Heart right ventricle (tissue), 16 donors: ENCODE measurements around the gene SLC9A5. TPM values are rescaled to one million over a fixed set of nuclear protein-coding genes. Genes with fewer than 3 reads are reported as not detected.

Experiments
- ATAC-seq, 8 donors: fragments of 200-7000 bp; cut with Tn5 transposase; one replicate each; pipeline ENCODE4 v1.9.1; 2020; ENCODE audit warnings: mild to moderate bottlenecking in 8 of 8, moderate library complexity in 8 of 8, moderate number of reproducible peaks in 1 of 8
- DNase-seq, 2 donors: peaks; one replicate each; pipeline ENCODE4 v3.0.0-alpha.2; 2020
- H3K27ac ChIP-seq, 10 donors: fragments of 200-600 bp; sonication (generic) in 2 of 10; one replicate each; pipeline versions ENCODE4 v1.5.0 to v1.8.0; 2020 to 2022; ENCODE audit warnings: mild to moderate bottlenecking in 3 of 10
- H3K27me3 ChIP-seq, 7 donors: fragments of 200-600 bp; one replicate each; pipeline ENCODE4 v1.8.0; 2021 to 2022; ENCODE audit warnings: mild to moderate bottlenecking in 2 of 7
- H3K36me3 ChIP-seq, 9 donors: fragments of 200-600 bp; sonication (generic) in 1 of 9; one replicate each; pipeline versions ENCODE4 v1.5.0 to v1.8.0; 2020 to 2022; ENCODE audit warnings: mild to moderate bottlenecking in 2 of 9
- H3K4me1 ChIP-seq, 9 donors: fragments of 200-600 bp; sonication (generic) in 1 of 9; one replicate each; pipeline versions ENCODE4 v1.5.0 to v1.8.0; 2020 to 2022; ENCODE audit warnings: mild to moderate bottlenecking in 4 of 9
- H3K4me3 ChIP-seq, 10 donors: fragments of 200-600 bp; sonication (generic) in 2 of 10; one replicate each; pipeline versions ENCODE4 v1.5.0 to v1.8.0; 2020 to 2022; ENCODE audit warnings: mild to moderate bottlenecking in 7 of 10, moderate library complexity in 2 of 10
- H3K9me3 ChIP-seq, 11 donors: fragments of 200-600 bp in 10 of 11; sonication (generic) in 2 of 11; one replicate each; pipeline versions ENCODE4 v1.5.0 to v1.8.0; 2013 to 2022; ENCODE audit warnings: mild to moderate bottlenecking in 2 of 11, control low read depth in 1 of 11, moderate library complexity in 1 of 11
- WGBS, 2 donors: extraction: QIAGEN DNeasy Blood & Tissue Kit; methylation state at CpG; one replicate each; pipeline ENCODE4 v1.1.7; 2013; ENCODE audit warnings: inconsistent platforms in 1 of 2; 5-methylcytosine and 5-hydroxymethylcytosine counted together
- intact Hi-C, 10 donors: fragments of 100-400 bp; cut with DNase I; formaldehyde crosslinking; loops; one replicate each; pipeline versions ENCODE4 v1.11.1 to v1.14.2; 2022
- polyA plus RNA-seq, 2 donors: library from polyadenylated mRNA; stranded (reverse); fragments of 200-250 nt; gene quantifications; one replicate each; pipeline ENCODE4 v1.2.3, GENCODE V29; 2013
- total RNA-seq, 10 donors: library from RNA; stranded (reverse); fragmentation: NEBNext Ultra II Directional in 3 of 10; extraction: Animal tissue kit (Norgen Biotek cat#: 25700) in 3 of 10; gene quantifications; one replicate each; pipeline versions ENCODE4 v1.2.1 to v1.2.4, GENCODE V29; 2021 to 2023
- TF ChIP-seq, protein P1 (sequence below), 9 donors: fragments of 200-600 bp; sonication (generic) in 2 of 9; IDR thresholded peaks; one replicate each; pipeline versions ENCODE4 v1.5.0 to v1.8.0; 2021 to 2022; ENCODE audit warnings: antibody characterized with exemption in 9 of 9, mild to moderate bottlenecking in 5 of 9, moderate library complexity in 1 of 9
- donor health status: Arrhythmogenic right ventricular cardiomyopathy.
- donor health status: ischemic (EF 13 %, LVEDD 7.1; RV severe dilation, severe dysfunction).
- donor health status: healthy with polysubstance abuse.
- donor health status: DM: no; HTN: yes; CAD: no.
- donor health status: DM: no; HTN: no; CAD: no.
- donor health status: ischemic (EF 25% LVEDD 6.9; RV normal size, moderate dysfunction).
- donor health status: ischemic (EF 25% LVEDD 5.7; RV mildly dilated, moderate dysfunction).
- donor health status: healthy.
- donor health status: DM: yes; HTN: yes; CAD: no.
- donor health status: Ischemic cardiomyopathy.
- donor health status: ischemic (EF 35%, LVEDD 5.7; RV mildly dilated, moderate dysfunction).
- donor health status: nonischemic (EF 11% LVEDD 7.7; RV severe dilation, severe dysfunction).
- donor health status: DM: yes; HTN: yes; CAD: no.
- donor health status: PGD.
- donor health status: ischemic (EF 29% LVEDD 5.4; RV normal size, mild dysfunction).
- donor health status: nonischemic (EF 23%, LVEDD 6.1; RV moderate dilation, normal function).

Gene SLC9A5
- total and polyA plus RNA-seq, 12 donors, result 0.26 to 2.4 (median 1.0) TPM

DNA sequence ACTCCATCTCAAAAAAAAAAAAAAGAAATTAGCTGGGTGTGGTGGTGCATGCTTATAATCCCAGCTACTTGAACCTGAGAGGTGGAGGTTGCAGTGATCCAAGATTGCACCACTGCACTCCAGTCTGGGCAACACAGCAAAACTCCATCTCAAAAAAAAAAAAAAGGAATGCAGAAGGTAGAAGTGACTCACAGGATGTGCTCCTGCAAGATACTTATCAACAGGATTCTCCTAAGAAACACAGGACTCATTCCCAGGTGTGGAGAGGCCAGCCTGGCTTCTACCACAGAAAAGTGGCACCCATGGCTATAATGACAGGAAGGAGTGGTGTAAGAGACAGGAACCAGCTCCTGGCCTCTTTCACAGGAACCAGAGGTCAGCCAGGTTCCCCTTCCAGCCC lies 36.0 kb upstream of the SLC9A5 start:
- H3K27ac ChIP-seq, result no peak overlapping the region
- peaks cover 0 to 14% (median 0%) of the 10 kb centered on the region in 9 donors for H3K36me3 ChIP-seq
- H3K4me1 ChIP-seq, result peaks cover 7 to 36% (median 31%) of the 10 kb centered on the region in 9 donors
- DNase-seq, result no peak
- TF ChIP-seq, protein P1, sequence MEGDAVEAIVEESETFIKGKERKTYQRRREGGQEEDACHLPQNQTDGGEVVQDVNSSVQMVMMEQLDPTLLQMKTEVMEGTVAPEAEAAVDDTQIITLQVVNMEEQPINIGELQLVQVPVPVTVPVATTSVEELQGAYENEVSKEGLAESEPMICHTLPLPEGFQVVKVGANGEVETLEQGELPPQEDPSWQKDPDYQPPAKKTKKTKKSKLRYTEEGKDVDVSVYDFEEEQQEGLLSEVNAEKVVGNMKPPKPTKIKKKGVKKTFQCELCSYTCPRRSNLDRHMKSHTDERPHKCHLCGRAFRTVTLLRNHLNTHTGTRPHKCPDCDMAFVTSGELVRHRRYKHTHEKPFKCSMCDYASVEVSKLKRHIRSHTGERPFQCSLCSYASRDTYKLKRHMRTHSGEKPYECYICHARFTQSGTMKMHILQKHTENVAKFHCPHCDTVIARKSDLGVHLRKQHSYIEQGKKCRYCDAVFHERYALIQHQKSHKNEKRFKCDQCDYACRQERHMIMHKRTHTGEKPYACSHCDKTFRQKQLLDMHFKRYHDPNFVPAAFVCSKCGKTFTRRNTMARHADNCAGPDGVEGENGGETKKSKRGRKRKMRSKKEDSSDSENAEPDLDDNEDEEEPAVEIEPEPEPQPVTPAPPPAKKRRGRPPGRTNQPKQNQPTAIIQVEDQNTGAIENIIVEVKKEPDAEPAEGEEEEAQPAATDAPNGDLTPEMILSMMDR (IDR thresholded peaks at IDR 0.05), result no peak
- ATAC-seq, result no peak
- no peak overlapping the region for H3K4me3 ChIP-seq
- intact Hi-C loops, result no loop called here
- H3K9me3 ChIP-seq, result no peaks in the 10 kb centered on the region
- H3K27me3 ChIP-seq, result no peaks in the 10 kb centered on the region

DNA sequence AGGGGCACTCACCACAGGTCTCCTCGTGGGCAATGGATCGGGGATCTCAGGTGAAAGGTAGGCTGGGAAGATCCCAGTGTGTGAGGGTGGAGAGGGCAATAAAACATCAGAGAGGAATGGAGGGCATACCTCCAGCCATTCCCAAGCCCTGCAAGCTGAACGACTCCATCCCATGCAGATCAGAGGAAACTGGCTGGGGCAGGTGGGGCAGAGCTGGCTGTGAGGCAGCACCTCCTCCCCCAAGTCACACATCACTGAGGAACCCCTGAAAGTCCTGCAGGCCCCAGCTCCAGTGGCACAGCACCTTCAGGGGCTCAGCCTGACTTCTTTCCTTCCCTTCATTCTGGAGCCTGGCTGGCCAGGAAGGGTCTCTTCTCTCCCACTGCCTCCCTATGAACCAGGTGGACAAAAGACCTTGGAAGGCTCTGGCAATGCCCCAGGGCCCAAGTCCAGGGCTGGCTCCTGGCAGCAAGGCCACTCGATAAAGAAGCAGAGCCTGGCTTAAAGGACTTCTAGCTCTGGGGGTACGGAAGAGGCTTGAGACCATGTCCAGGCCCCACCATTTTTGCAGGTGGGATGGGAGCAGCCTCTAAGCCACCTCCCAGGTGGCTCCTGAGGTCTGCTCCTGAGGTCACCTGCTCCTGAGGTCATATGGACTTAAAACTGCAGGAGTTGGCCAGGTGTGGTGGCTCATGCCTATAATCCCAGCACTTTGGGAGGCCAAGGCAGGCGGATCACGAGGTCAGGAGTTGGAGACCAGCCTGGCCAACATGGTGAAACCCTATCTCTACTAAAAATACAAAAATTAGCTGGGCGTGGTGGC lies 35.4 kb upstream of the SLC9A5 start:
- intact Hi-C loops, result no loop called here
- no peaks in the 10 kb centered on the region for H3K9me3 ChIP-seq
- DNase-seq (no peak), ATAC-seq (no peak)
- TF ChIP-seq, protein P1 (IDR thresholded peaks at IDR 0.05), result no peak
- peaks cover 0 to 9% (median 0%) of the 10 kb centered on the region in 9 donors for H3K36me3 ChIP-seq
- 67 to 75% methylated on average over 8 of the region's 8 CpGs for WGBS, 2 donors
- peaks cover 7 to 43% (median 37%) of the 10 kb centered on the region in 9 donors for H3K4me1 ChIP-seq
- H3K4me3 ChIP-seq, result no peak overlapping the region
- no peak overlapping the region for H3K27ac ChIP-seq
- no peaks in the 10 kb centered on the region for H3K27me3 ChIP-seq

DNA sequence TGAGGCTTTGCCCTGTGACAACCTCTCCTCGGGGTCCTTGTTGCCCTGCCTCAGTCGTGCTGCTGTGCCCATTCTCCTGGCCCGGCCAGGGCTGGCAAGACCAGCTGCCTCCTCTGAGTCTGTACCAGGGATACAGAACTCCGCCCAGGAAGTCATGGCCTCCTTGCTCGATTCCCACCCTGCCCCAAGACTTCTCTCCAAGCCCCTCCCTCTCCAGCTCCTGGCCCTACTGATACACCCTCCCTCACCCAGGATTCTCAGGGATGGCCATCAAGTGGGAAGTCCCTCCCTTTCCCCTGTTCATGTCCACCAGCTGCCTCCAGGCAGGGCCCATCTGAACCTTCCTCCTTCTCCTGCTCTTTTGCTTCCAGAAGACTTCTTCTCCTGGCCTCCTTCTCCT lies 33.1 kb upstream of the SLC9A5 start:
- H3K4me1 ChIP-seq, result peaks cover 7 to 48% (median 39%) of the 10 kb centered on the region in 9 donors
- H3K27me3 ChIP-seq, result no peaks in the 10 kb centered on the region
- DNase-seq, result no peak
- WGBS, 2 donors, result 75 to 86% methylated on average over 5 of the region's 5 CpGs
- TF ChIP-seq, protein P1 (IDR thresholded peaks at IDR 0.05), result no peak
- intact Hi-C loops, result no loop called here
- peaks cover 0 to 16% (median 0%) of the 10 kb centered on the region in 9 donors for H3K36me3 ChIP-seq
- ATAC-seq, result no peak
- no peaks in the 10 kb centered on the region for H3K9me3 ChIP-seq
- H3K4me3 ChIP-seq, result no peak overlapping the region
- H3K27ac ChIP-seq, result no peak overlapping the region

DNA sequence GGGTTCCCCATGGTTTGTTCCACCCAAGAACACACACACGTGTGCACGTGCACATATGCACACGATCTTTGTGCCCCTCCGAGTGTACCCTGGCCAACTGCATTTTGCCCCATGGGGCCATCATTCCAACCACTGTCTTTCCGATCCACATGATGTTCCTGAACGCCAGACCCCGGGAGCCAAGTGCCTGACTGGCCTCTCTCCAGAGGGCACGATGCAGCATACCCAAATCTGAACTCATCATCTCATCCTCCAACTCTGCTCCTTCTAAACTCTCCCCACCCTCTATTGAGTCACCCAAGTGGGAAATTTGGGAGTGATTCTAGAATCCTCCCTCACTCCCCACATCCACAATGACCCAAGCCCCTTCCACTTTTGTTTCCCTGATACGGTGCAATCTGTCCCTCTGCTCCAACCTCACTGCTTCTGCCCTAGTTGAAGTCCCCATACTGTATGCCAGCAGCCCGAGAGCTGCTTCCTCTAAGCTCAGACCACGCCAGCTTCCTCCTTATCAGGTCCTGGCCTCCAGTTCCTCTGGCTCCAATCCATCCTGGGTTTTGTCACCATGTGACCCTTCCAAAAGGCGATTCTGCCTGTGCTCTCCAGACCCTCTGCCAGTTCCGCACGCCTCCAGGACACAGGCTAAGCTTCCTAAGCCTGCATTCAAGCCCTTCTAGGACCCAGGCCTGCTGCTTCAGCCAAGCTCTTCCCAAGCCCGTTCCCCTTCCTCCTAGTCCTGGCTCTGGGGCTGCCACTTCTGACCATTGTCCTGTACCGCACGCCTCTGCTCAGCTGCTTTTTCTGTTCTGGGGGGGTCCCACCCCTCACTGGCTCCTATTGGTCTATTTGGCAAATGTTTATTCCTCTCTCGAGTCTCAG lies 31.9 kb upstream of the SLC9A5 start:
- Histone ChIP-seq H3K4me1 (peaks cover 7 to 48% (median 39%) of the 10 kb centered on the region in 9 donors), H3K27ac (peak overlapping the region in 9 of 10 donors; percentile 44 to 83 (median 77)), H3K9me3 (no peaks in the 10 kb centered on the region), H3K27me3 (no peaks in the 10 kb centered on the region), H3K4me3 (peak overlapping the region in 2 of 10 donors; percentile 4 to 16), H3K36me3 (peaks cover 0 to 13% (median 0%) of the 10 kb centered on the region in 9 donors)
- peak; percentile 83 to 94 (median 91) for ATAC-seq
- DNase-seq, result peak; percentile 44 to 81
- WGBS, 2 donors, result 35 to 39% methylated on average over 18 of the region's 18 CpGs
- intact Hi-C loops, result no loop called here
- TF ChIP-seq, protein P1 (IDR thresholded peaks at IDR 0.05), result no peak
